ENCODE results near the gene ZNF474. TPM values are rescaled to one million over a fixed set of nuclear protein-coding genes. Genes with fewer than 3 reads are reported as not detected.

The ZNF474 gene
- total RNA-seq, 2 donors from 2014 or later: 0.31 TPM; not detected in 1

DNA sequence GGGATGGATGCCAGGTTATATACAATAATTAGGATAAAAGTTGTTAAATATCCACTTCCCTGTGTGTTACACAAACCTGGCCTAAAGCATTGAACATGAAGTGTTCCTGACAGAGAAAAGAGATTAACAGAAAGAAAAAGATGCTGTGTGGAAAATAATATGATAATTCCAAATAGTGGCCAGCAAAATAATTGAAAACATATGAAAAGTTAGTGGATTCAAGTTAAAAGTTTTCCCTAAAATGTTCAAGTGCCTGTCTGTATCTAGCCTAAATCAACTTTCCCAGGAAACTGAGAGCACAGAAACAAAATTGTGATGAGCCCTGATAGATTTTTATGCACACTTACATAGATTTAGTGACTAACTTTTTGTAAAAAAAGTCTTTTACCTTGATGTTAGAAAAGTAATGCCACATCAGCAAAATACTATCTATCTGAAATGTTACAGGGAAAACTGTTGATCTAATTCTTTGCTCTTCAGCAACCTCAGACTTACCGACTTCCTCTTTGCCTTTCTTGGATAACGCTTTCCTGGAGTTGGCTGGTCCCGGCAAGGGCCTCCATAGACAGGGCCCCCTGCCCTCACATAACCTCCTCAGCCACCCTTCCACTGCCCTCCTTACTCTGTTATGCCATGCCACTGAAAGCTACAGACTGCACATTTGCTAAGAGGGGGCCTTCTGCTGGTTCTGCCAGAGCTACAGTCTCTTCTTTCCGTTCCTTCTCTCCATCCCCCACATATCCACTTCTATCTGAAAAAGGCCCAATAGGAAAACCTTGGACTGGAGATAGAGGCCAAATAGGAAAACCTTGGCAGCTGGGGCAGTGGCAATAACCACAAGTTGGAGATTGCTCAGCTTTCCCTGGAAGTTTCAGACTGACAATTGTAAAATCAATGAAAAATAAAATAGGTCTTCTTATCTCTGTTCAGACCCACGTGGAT lies 44.4 kb downstream of the ZNF474 start:
- H3K9ac ChIP-seq (ENCODE audit: extremely low read depth, low read length, poor library complexity, severe bottlenecking): no peak overlapping the region
- DNase-seq: no peak
- Mint-ChIP-seq H3K4me1 (peaks cover 8% of the 10 kb centered on the region), H3K4me3 (no peak overlapping the region), H3K9me3 (no peaks in the 10 kb centered on the region), H3K27me3 (ENCODE audit: insufficient read depth) (no peaks in the 10 kb centered on the region), H3K27ac (no peak overlapping the region), H3K36me3 (ENCODE audit: low read depth) (no peaks in the 10 kb centered on the region)
- no peaks in the 10 kb centered on the region for H3K36me3 ChIP-seq (ENCODE audit: control insufficient read depth, insufficient read depth, low read length)
- 88 to 100% methylated on average over 1 to 5 of the region's 5 CpGs for WGBS, 2 experiments (ENCODE audit: insufficient coverage in 1 of 2, insufficient read length in 1 of 2)
- no peaks in the 10 kb centered on the region for H3K27me3 ChIP-seq (ENCODE audit: control insufficient read depth, insufficient read depth, low read length, poor library complexity, severe bottlenecking)
- TF ChIP-seq, protein P1, sequence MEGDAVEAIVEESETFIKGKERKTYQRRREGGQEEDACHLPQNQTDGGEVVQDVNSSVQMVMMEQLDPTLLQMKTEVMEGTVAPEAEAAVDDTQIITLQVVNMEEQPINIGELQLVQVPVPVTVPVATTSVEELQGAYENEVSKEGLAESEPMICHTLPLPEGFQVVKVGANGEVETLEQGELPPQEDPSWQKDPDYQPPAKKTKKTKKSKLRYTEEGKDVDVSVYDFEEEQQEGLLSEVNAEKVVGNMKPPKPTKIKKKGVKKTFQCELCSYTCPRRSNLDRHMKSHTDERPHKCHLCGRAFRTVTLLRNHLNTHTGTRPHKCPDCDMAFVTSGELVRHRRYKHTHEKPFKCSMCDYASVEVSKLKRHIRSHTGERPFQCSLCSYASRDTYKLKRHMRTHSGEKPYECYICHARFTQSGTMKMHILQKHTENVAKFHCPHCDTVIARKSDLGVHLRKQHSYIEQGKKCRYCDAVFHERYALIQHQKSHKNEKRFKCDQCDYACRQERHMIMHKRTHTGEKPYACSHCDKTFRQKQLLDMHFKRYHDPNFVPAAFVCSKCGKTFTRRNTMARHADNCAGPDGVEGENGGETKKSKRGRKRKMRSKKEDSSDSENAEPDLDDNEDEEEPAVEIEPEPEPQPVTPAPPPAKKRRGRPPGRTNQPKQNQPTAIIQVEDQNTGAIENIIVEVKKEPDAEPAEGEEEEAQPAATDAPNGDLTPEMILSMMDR (conservative IDR thresholded peaks at IDR 0.05): no peak
- no peak overlapping the region for H3K27ac ChIP-seq (ENCODE audit: low read depth, low read length)
- H3K4me3 ChIP-seq (ENCODE audit: low read length): no peak overlapping the region
- H3K9me3 ChIP-seq (ENCODE audit: control insufficient read depth, low read length): no peaks in the 10 kb centered on the region
- H3K4me1 ChIP-seq (ENCODE audit: control insufficient read depth, insufficient read depth, low read length): peaks cover 5% of the 10 kb centered on the region

DNA sequence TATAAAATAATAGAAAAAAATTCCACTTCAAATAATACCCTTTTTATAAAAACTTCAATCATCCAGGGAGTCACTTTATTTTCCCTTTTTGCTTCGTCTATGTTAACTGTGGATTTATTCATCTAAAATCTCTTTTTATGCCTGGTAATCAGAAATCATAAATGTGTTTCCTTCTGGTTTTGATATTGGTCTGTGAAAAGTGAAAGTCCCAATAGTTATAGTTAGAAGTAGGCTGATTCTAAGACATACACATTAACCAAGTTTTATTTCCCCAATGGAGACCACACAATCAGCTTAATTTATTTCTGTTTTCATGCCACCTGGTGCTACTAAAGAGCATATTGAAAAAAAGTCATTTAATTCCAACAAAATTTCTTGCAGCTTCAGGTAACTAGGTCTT lies 45.7 kb downstream of the ZNF474 start:
- Mint-ChIP-seq H3K27ac (no peak overlapping the region), H3K4me3 (no peak overlapping the region), H3K27me3 (ENCODE audit: insufficient read depth) (no peaks in the 10 kb centered on the region), H3K4me1 (peaks cover 7% of the 10 kb centered on the region), H3K9me3 (peaks cover 5% of the 10 kb centered on the region), H3K36me3 (ENCODE audit: low read depth) (no peaks in the 10 kb centered on the region)
- H3K9me3 ChIP-seq (ENCODE audit: control insufficient read depth, low read length): no peaks in the 10 kb centered on the region
- no peak overlapping the region for H3K27ac ChIP-seq (ENCODE audit: low read depth, low read length)
- H3K36me3 ChIP-seq (ENCODE audit: control insufficient read depth, insufficient read depth, low read length): no peaks in the 10 kb centered on the region
- 80% methylated on average over 1 of the region's 1 CpG; no CpG with 5 or more reads in 1 of the 2 experiments for WGBS, 2 experiments (ENCODE audit: insufficient coverage in 1 of 2, insufficient read length in 1 of 2)
- no peak overlapping the region for H3K4me3 ChIP-seq (ENCODE audit: low read length)
- TF ChIP-seq, protein P1 (conservative IDR thresholded peaks at IDR 0.05): no peak
- peaks cover 5% of the 10 kb centered on the region for H3K4me1 ChIP-seq (ENCODE audit: control insufficient read depth, insufficient read depth, low read length)
- DNase-seq: no peak
- H3K27me3 ChIP-seq (ENCODE audit: control insufficient read depth, insufficient read depth, low read length, poor library complexity, severe bottlenecking): no peaks in the 10 kb centered on the region
- no peak overlapping the region for H3K9ac ChIP-seq (ENCODE audit: extremely low read depth, low read length, poor library complexity, severe bottlenecking)

DNA sequence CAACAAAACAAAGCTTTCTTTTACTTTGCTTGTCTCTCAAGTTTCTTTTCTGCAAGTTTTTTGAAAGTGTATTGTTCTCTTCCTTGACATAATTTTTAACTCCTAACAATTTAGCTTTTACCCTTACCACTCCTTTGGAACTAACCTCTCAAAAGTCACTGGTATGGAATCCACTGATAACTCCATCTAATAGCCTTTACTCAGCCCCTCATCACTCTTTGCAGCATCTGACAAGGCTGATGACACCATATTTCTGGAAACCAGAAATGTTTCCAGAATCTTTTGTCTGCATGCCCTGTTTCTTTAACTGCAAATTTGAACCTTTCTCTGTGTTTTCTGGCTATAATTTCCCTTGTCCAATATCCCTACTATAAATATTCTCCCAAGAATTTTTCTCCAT lies 46.5 kb downstream of the ZNF474 start:
- no peak overlapping the region for H3K9ac ChIP-seq (ENCODE audit: extremely low read depth, low read length, poor library complexity, severe bottlenecking)
- Mint-ChIP-seq H3K27ac (no peak overlapping the region), H3K4me3 (no peak overlapping the region), H3K36me3 (ENCODE audit: low read depth) (no peaks in the 10 kb centered on the region), H3K27me3 (ENCODE audit: insufficient read depth) (no peaks in the 10 kb centered on the region), H3K9me3 (peaks cover 5% of the 10 kb centered on the region), H3K4me1 (no peaks in the 10 kb centered on the region)
- TF ChIP-seq, protein P1 (conservative IDR thresholded peaks at IDR 0.05): no peak
- H3K36me3 ChIP-seq (ENCODE audit: control insufficient read depth, insufficient read depth, low read length): no peaks in the 10 kb centered on the region
- DNase-seq: no peak
- no peak overlapping the region for H3K4me3 ChIP-seq (ENCODE audit: low read length)
- H3K9me3 ChIP-seq (ENCODE audit: control insufficient read depth, low read length): no peaks in the 10 kb centered on the region
- H3K27me3 ChIP-seq (ENCODE audit: control insufficient read depth, insufficient read depth, low read length, poor library complexity, severe bottlenecking): no peaks in the 10 kb centered on the region
- no peak overlapping the region for H3K27ac ChIP-seq (ENCODE audit: low read depth, low read length)
- no peaks in the 10 kb centered on the region for H3K4me1 ChIP-seq (ENCODE audit: control insufficient read depth, insufficient read depth, low read length)

Measured in endodermal cell (in vitro differentiated cells).